Testis (tissue), 3 donors: Measurements from ENCODE around the gene INPP4A. TPM values are rescaled to one million over a fixed set of nuclear protein-coding genes. Genes with fewer than 3 reads are reported as not detected.

Experiments
- DNase-seq: peaks from one replicate; pipeline ENCODE4 v3.0.0-alpha.2; 2019
- H3K27ac ChIP-seq, 2 donors: fragments of 200-600 bp; sonication (generic); one replicate each; pipeline ENCODE4 v1.5.1; 2019
- H3K27me3 ChIP-seq: fragments of 200-600 bp; sonication (generic); one replicate; pipeline ENCODE4 v1.5.1; 2019
- H3K36me3 ChIP-seq: fragments of 200-600 bp; sonication (generic); one replicate; pipeline ENCODE4 v1.5.1; 2017; ENCODE audit warnings: low read depth; ENCODE audit errors: missing control alignments
- H3K4me1 ChIP-seq: fragments of 200-600 bp; sonication (generic); one replicate; pipeline ENCODE4 v1.5.1; 2019
- H3K4me3 ChIP-seq, 2 donors: fragments of 200-600 bp; sonication (generic); one replicate each; pipeline ENCODE4 v1.5.1; 2017 to 2019
- H3K9me3 ChIP-seq: fragments of 200-600 bp; sonication (generic); one replicate; pipeline ENCODE4 v1.5.1; 2017
- CTCF ChIP-seq, 3 experiments: fragments of 450-650 bp in 2 of 3; fragments of 200-600 bp in 1 of 3; sonication (generic) in 1 of 3; IDR thresholded peaks; one replicate each; pipeline ENCODE4 v1.5.1; 2016 to 2019; ENCODE audit warnings: antibody characterized with exemption in 3 of 3, mild to moderate bottlenecking in 2 of 3, moderate library complexity in 1 of 3
- POLR2A ChIP-seq: fragments of 450-650 bp; IDR thresholded peaks from one replicate; pipeline ENCODE4 v1.6.1; 2017; ENCODE audit warnings: antibody characterized with exemption, mild to moderate bottlenecking, moderate library complexity
- WGBS, 2 donors: methylation state at CpG; one replicate each; pipeline ENCODE4 v1.1.5; 2018; 5-methylcytosine and 5-hydroxymethylcytosine counted together
- intact Hi-C: fragments of 100-400 bp; cut with DNase I; formaldehyde crosslinking; loops from one replicate; pipeline ENCODE4 v1.15.1; 2023; ENCODE audit warnings: low total_unique reads
- polyA plus RNA-seq: library from polyadenylated mRNA; stranded (reverse); fragments of 350-450 nt; fragmentation: Illumina TruSeq; extraction: RNeasy Lipid Tissue Mini Kit (QIAGEN cat#74804); gene quantifications from one replicate; pipeline ENCODE4 v1.2.3, GENCODE V29; 2014; ENCODE audit warnings: low read depth, low replicate concordance; ENCODE audit not compliant: insufficient read depth
- total RNA-seq, 2 donors: library from RNA; depleted of rRNA; stranded (reverse); fragments of >200 nt; gene quantifications; one replicate each; pipeline ENCODE4 v1.2.3, GENCODE V29; 2016

Gene INPP4A
- total and polyA plus RNA-seq, 3 donors from 2014 or later: 13.3 to 42.9 (median 35.6) TPM

- Histone ChIP-seq H3K4me3 (no peak overlapping the region), H3K4me1 (peaks cover 14% of the 10 kb centered on the region), H3K36me3 (no peaks in the 10 kb centered on the region), H3K27ac (no peak overlapping the region), H3K9me3 (no peaks in the 10 kb centered on the region), H3K27me3 (no peaks in the 10 kb centered on the region)
- TF ChIP-seq POLR2A: no peak
- TF ChIP-seq CTCF (IDR thresholded peaks at IDR 0.05): no peak
- 89 to 95% methylated on average over 7 of the region's 7 CpGs for WGBS, 2 donors
- no peak for DNase-seq
- intact Hi-C loops: no loop called here
Observed at GRCh38 chr2:98470851-98471255, 26.2 kb downstream of the INPP4A start.

- Histone ChIP-seq H3K9me3 (no peaks in the 10 kb centered on the region), H3K27me3 (no peaks in the 10 kb centered on the region), H3K27ac (no peak overlapping the region), H3K4me1 (peaks cover 17% of the 10 kb centered on the region), H3K4me3 (no peak overlapping the region), H3K36me3 (no peaks in the 10 kb centered on the region)
- 61 to 81% methylated on average over 9 to 10 of the region's 10 CpGs for WGBS, 2 donors
- DNase-seq: peak; percentile 49
- intact Hi-C loops: no loop called here
- no peak for TF ChIP-seq CTCF (IDR thresholded peaks at IDR 0.05)
- no peak for TF ChIP-seq POLR2A
Observed at GRCh38 chr2:98471402-98472131, 26.9 kb downstream of the INPP4A start.

- no peaks in the 10 kb centered on the region for H3K27me3 ChIP-seq
- no peak for TF ChIP-seq POLR2A
- TF ChIP-seq CTCF (IDR thresholded peaks at IDR 0.05): no peak
- 62 to 71% methylated on average over 4 to 5 of the region's 5 CpGs for WGBS, 2 donors
- no peaks in the 10 kb centered on the region for H3K9me3 ChIP-seq
- intact Hi-C loops: no loop called here
- H3K36me3 ChIP-seq: no peaks in the 10 kb centered on the region
- H3K4me1 ChIP-seq: peaks cover 19% of the 10 kb centered on the region
- no peak overlapping the region for H3K4me3 ChIP-seq
- no peak overlapping the region for H3K27ac ChIP-seq
- no peak for DNase-seq
Observed at GRCh38 chr2:98472132-98472650, 27.5 kb downstream of the INPP4A start.

GRCh38 chr2:98472961-98473746 is 28.5 kb downstream of the INPP4A start:
- Histone ChIP-seq H3K4me1 (peaks cover 19% of the 10 kb centered on the region), H3K4me3 (no peak overlapping the region), H3K27me3 (no peaks in the 10 kb centered on the region), H3K9me3 (no peaks in the 10 kb centered on the region), H3K27ac (no peak overlapping the region), H3K36me3 (no peaks in the 10 kb centered on the region)
- no peak for DNase-seq
- no peak for TF ChIP-seq CTCF (IDR thresholded peaks at IDR 0.05)
- no peak for TF ChIP-seq POLR2A
- WGBS, 2 donors: 82 to 88% methylated on average over 7 to 9 of the region's 9 CpGs
- intact Hi-C loops: no loop called here
